HFF-Myc (cell line): ENCODE results near the gene RNF103.

Experiments used
- DNase-seq: peaks from one replicate; pipeline ENCODE4 v3.0.0-alpha.2; 2011; ENCODE audit warnings: low read depth; ENCODE audit errors: extremely low read depth
- H3K4me3 ChIP-seq: replicated peaks from 2 replicates; pipeline ENCODE4 v1.5.1; 2011; ENCODE audit warnings: low read depth, mild to moderate bottlenecking, control low read depth, low read length
- CTCF ChIP-seq: IDR thresholded peaks from 2 replicates; pipeline ENCODE4 v1.5.1; 2012; ENCODE audit warnings: mild to moderate bottlenecking, low read depth, low read length, control low read depth; ENCODE audit errors: missing control alignments

The RNF103 gene

DNA sequence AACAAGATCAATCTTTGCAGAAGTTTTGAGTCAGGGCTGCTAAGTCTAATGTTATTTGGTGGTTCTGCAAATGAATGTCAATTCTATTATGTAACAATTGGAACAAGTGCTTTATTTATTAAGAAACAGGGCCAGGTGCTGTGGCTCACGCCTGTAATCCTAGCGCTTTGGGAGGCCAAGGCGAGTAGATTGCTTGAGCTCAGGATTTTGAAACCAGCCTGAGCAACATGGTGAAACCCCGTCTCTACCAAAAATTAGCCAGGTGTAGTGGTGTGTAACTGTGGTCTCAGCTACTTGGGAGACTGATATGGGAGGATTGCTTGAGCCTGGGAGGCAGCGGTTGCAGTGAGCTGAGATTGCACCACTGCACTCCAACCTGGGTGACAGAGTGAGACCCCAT, 13.2 kb upstream of the RNF103 start:
- no peak overlapping the region for H3K4me3 ChIP-seq
- DNase-seq, result no peak
- TF ChIP-seq CTCF, result no peak

GRCh38 chr2:86634352-86634751, 10.7 kb upstream of the RNF103 start:
- no peak for DNase-seq
- no peak for TF ChIP-seq CTCF
- H3K4me3 ChIP-seq, result no peak overlapping the region

- DNase-seq, result no peak
- TF ChIP-seq CTCF, result no peak
- no peak overlapping the region for H3K4me3 ChIP-seq
Measured at GRCh38 chr2:86633155-86633651, 9.5 kb upstream of the RNF103 start.

DNA sequence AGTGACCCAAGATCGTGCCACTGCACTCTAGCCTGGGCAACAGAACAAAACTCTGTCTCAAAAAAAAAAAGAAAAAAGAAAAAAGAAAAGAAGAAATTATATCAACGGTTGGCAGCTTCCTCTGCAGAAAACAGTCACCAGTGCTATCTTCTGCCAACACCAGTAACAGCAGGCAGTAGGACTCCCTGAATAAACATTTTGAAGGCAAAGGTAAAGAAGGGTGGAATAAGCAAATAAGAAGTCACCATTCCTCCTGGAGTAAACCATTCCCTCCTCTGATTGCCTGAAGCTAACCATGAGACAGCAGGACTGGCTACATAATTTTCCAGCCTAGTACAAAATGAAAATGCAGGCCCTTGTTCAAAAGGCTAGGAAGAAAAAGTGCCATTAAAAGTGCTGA, 9.0 kb upstream of the RNF103 start:
- no peak overlapping the region for H3K4me3 ChIP-seq
- DNase-seq, result no peak
- TF ChIP-seq CTCF, result no peak

DNA sequence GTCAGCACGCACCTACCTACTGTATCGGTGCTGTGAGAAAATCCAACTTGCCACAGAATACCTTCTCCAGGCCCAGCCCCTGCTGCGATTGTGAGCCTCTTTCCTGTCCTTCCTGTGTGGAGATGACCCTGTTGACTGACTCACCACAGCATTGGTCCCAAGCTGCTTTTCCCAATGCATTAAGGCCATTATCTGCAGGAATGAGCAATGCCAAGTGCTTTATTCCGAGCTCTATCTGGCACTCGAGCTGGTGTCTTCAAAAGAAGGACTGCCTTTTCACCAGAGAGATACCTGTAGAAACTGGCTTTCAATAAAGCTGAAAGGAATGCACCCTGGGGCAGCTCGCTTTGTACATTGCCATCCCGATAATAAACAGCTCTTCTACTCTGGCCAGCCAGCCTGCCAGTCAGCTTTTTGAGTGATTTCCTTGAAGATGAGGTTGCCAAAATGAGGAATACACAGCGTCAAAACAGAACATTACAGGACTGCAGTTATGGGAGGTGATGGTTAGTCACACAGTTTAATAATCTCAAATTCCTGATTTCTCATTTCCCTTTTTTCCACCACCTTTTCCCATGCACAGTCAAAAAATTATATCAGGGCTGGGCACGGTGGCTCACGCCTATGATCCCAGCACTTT, 8.3 kb upstream of the RNF103 start:
- DNase-seq, result no peak
- no peak overlapping the region for H3K4me3 ChIP-seq
- no peak for TF ChIP-seq CTCF

GRCh38 chr2:86628091-86628522, 4.4 kb upstream of the RNF103 start:
- no peak for TF ChIP-seq CTCF
- H3K4me3 ChIP-seq, result no peak overlapping the region
- no peak for DNase-seq

- TF ChIP-seq CTCF, result no peak
Measured at GRCh38 chr2:86627550-86627949, 3.9 kb upstream of the RNF103 start.

More at GRCh38 chr2:86627550-86627949, 3.9 kb upstream of the RNF103 start:
- no peak for DNase-seq
- no peak overlapping the region for H3K4me3 ChIP-seq
